ENCODE measurements around the gene PDE5A.

PDE5A gene

GRCh38 chr4:119672938-119673337 is 44.3 kb upstream of the PDE5A start:
- Histone ChIP-seq H3K27me3 (ENCODE audit: control insufficient read depth, low read length) (no peaks in the 10 kb centered on the region), H3K9me2 (replicated peaks; ENCODE audit: control insufficient read depth, low read length) (no peaks in the 10 kb centered on the region), H3K4me2 (ENCODE audit: low read length) (no peak overlapping the region), H4K20me1 (ENCODE audit: control insufficient read depth, insufficient read depth, low read depth, low read length) (no peaks in the 10 kb centered on the region), H3K4me1 (ENCODE audit: control insufficient read depth, low read length) (no peaks in the 10 kb centered on the region), H3K27ac (ENCODE audit: low read depth, low read length) (no peak overlapping the region), H3F3A (ENCODE audit: control insufficient read depth, insufficient read depth) (no peaks in the 10 kb centered on the region), H3K79me2 (ENCODE audit: control insufficient read depth, low read length) (no peaks in the 10 kb centered on the region), H3K36me3 (ENCODE audit: control insufficient read depth, low read length) (no peaks in the 10 kb centered on the region), H3K4me3 (ENCODE audit: low read length) (no peak overlapping the region), H3K9me3 (ENCODE audit: control insufficient read depth, insufficient read depth, low read length) (no peaks in the 10 kb centered on the region)
- TF ChIP-seq EZH2phosphoT487 (IDR thresholded peaks at IDR 0.05; ENCODE audit: borderline replicate concordance, low read length) (no peak), CTCF (IDR thresholded peaks at IDR 0.05; ENCODE audit: low read depth, low read length, poor library complexity, severe bottlenecking) (no peak)

DNA sequence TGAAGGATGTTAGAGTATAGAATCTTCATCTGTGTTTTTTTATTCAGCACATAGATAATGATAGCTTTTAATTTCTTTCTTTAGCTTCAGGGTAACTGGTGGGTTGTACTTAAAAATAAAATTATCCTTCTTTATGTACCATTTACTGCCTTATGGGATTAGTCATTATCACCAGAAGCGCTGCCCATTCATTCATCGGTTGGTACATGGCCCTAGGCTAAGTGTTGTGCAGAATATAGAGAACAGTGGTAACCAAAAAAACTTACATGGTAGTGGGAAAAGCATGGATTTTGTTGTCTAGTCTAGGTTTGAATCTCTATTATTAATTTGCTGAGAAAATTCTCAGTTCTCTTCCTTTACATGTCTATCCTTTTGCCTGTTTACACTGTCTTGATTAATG is 43.5 kb upstream of the PDE5A start:
- H3K4me3 ChIP-seq (ENCODE audit: low read length): no peak overlapping the region
- TF ChIP-seq CTCF (IDR thresholded peaks at IDR 0.05; ENCODE audit: low read depth, low read length, poor library complexity, severe bottlenecking) (no peak), EZH2phosphoT487 (IDR thresholded peaks at IDR 0.05; ENCODE audit: borderline replicate concordance, low read length) (no peak)
- no peaks in the 10 kb centered on the region for H3K4me1 ChIP-seq (ENCODE audit: control insufficient read depth, low read length)
- H3K4me2 ChIP-seq (ENCODE audit: low read length): no peak overlapping the region
- H3K79me2 ChIP-seq (ENCODE audit: control insufficient read depth, low read length): no peaks in the 10 kb centered on the region
- no peaks in the 10 kb centered on the region for H3K9me2 ChIP-seq (replicated peaks; ENCODE audit: control insufficient read depth, low read length)
- no peaks in the 10 kb centered on the region for H3K36me3 ChIP-seq (ENCODE audit: control insufficient read depth, low read length)
- no peaks in the 10 kb centered on the region for H3K27me3 ChIP-seq (ENCODE audit: control insufficient read depth, low read length)
- H3F3A ChIP-seq (ENCODE audit: control insufficient read depth, insufficient read depth): no peaks in the 10 kb centered on the region
- H3K27ac ChIP-seq (ENCODE audit: low read depth, low read length): no peak overlapping the region
- no peaks in the 10 kb centered on the region for H3K9me3 ChIP-seq (ENCODE audit: control insufficient read depth, insufficient read depth, low read length)
- no peaks in the 10 kb centered on the region for H4K20me1 ChIP-seq (ENCODE audit: control insufficient read depth, insufficient read depth, low read depth, low read length)

DNA sequence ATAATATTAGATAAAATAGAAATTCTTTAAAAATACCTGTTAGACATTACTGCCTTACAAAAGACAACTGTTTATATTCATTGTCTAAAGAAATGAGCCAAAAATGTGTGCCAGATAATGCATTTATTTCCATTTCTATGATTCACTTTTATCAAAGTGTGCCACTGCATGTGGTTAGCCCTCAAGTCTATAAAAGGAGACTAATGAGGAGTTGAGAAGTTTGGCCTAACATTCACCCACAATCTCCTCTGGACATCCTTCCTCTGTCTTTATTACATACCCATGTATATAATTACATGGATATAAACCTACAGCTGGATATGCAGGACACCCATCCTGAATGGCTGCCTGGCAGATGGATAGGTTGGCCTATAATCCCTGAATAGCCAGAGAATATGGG is 42.6 kb upstream of the PDE5A start:
- H3K4me1 ChIP-seq (ENCODE audit: control insufficient read depth, low read length): no peaks in the 10 kb centered on the region
- no peaks in the 10 kb centered on the region for H3K9me2 ChIP-seq (replicated peaks; ENCODE audit: control insufficient read depth, low read length)
- H3K4me2 ChIP-seq (ENCODE audit: low read length): no peak overlapping the region
- no peaks in the 10 kb centered on the region for H4K20me1 ChIP-seq (ENCODE audit: control insufficient read depth, insufficient read depth, low read depth, low read length)
- no peaks in the 10 kb centered on the region for H3K36me3 ChIP-seq (ENCODE audit: control insufficient read depth, low read length)
- no peak overlapping the region for H3K4me3 ChIP-seq (ENCODE audit: low read length)
- no peak for TF ChIP-seq EZH2phosphoT487 (IDR thresholded peaks at IDR 0.05; ENCODE audit: borderline replicate concordance, low read length)
- no peak for TF ChIP-seq CTCF (IDR thresholded peaks at IDR 0.05; ENCODE audit: low read depth, low read length, poor library complexity, severe bottlenecking)
- H3K27me3 ChIP-seq (ENCODE audit: control insufficient read depth, low read length): no peaks in the 10 kb centered on the region
- no peaks in the 10 kb centered on the region for H3K79me2 ChIP-seq (ENCODE audit: control insufficient read depth, low read length)
- no peaks in the 10 kb centered on the region for H3K9me3 ChIP-seq (ENCODE audit: control insufficient read depth, insufficient read depth, low read length)
- no peak overlapping the region for H3K27ac ChIP-seq (ENCODE audit: low read depth, low read length)
- H3F3A ChIP-seq (ENCODE audit: control insufficient read depth, insufficient read depth): no peaks in the 10 kb centered on the region

DNA sequence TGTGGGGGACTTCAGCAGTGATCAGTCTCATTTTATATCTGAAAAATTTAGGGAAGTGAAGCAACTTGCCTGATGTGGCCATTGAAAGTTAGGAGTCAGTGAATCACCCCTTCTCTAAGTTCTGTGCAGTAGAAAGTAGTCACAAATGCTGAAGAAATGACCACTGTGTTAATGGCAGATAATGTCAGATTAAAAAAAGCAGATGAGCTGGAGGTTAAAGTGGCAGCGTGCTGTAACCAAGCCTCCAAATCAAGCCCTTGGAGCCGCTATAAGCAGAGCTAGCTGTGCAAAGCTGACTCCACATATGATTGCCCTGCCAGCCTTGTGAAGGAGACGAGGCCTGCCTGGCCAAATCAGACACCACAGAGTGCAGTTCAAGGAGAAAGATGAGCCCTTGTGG is 39.2 kb upstream of the PDE5A start:
- H3K4me1 ChIP-seq (ENCODE audit: control insufficient read depth, low read length): no peaks in the 10 kb centered on the region
- no peaks in the 10 kb centered on the region for H3F3A ChIP-seq (ENCODE audit: control insufficient read depth, insufficient read depth)
- 0 out of 2 replicates have a peak, but pooled peaks cover 3% of the 10 kb centered on the region for H3K27me3 ChIP-seq (ENCODE audit: control insufficient read depth, low read length)
- TF ChIP-seq EZH2phosphoT487 (IDR thresholded peaks at IDR 0.05; ENCODE audit: borderline replicate concordance, low read length) (no peak), CTCF (IDR thresholded peaks at IDR 0.05; ENCODE audit: low read depth, low read length, poor library complexity, severe bottlenecking) (no peak)
- no peak overlapping the region for H3K4me2 ChIP-seq (ENCODE audit: low read length)
- H3K9me3 ChIP-seq (ENCODE audit: control insufficient read depth, insufficient read depth, low read length): no peaks in the 10 kb centered on the region
- no peak overlapping the region for H3K27ac ChIP-seq (ENCODE audit: low read depth, low read length)
- no peaks in the 10 kb centered on the region for H4K20me1 ChIP-seq (ENCODE audit: control insufficient read depth, insufficient read depth, low read depth, low read length)
- no peaks in the 10 kb centered on the region for H3K9me2 ChIP-seq (replicated peaks; ENCODE audit: control insufficient read depth, low read length)
- H3K4me3 ChIP-seq (ENCODE audit: low read length): no peak overlapping the region
- H3K79me2 ChIP-seq (ENCODE audit: control insufficient read depth, low read length): no peaks in the 10 kb centered on the region
- H3K36me3 ChIP-seq (ENCODE audit: control insufficient read depth, low read length): no peaks in the 10 kb centered on the region
